Spleen (tissue), 11 donors: Measurements from ENCODE around the gene HRG. TPM values are rescaled to one million over a fixed set of nuclear protein-coding genes. Genes with fewer than 3 reads are reported as not detected.

Source experiments
- DNase-seq: peaks from one replicate; pipeline ENCODE4 v3.0.0-alpha.2; 2020
- H3K27ac ChIP-seq, 8 donors: fragments of 200-600 bp; sonication (generic) in 7 of 8; 1 replicate in 4 of 8; 2 replicates in 4 of 8; pipeline versions ENCODE4 v1.5.0 to v1.8.0; 2016 to 2021; ENCODE audit warnings: inconsistent platforms in 4 of 8, mild to moderate bottlenecking in 4 of 8, moderate library complexity in 1 of 8
- H3K27me3 ChIP-seq, 7 donors: fragments of 200-600 bp; sonication (generic) in 6 of 7; replicated peaks in 1 of 7; 1 replicate in 4 of 7; 2 replicates in 3 of 7; pipeline versions ENCODE4 v1.5.0 to v1.8.0; 2016 to 2021; ENCODE audit warnings: inconsistent platforms in 3 of 7, mild to moderate bottlenecking in 1 of 7
- H3K36me3 ChIP-seq, 6 donors: fragments of 200-600 bp; sonication (generic) in 5 of 6; 1 replicate in 4 of 6; 2 replicates in 2 of 6; pipeline versions ENCODE4 v1.5.0 to v1.8.0; 2016 to 2021; ENCODE audit warnings: inconsistent platforms in 2 of 6
- H3K4me1 ChIP-seq, 6 donors: fragments of 200-600 bp; sonication (generic) in 5 of 6; 1 replicate in 3 of 6; 2 replicates in 3 of 6; pipeline versions ENCODE4 v1.5.0 to v1.8.0; 2016 to 2021; ENCODE audit warnings: inconsistent platforms in 3 of 6
- H3K4me3 ChIP-seq, 8 donors: fragments of 200-600 bp; sonication (generic) in 7 of 8; 1 replicate in 4 of 8; 2 replicates in 4 of 8; pipeline versions ENCODE4 v1.5.0 to v1.8.0; 2016 to 2021; ENCODE audit warnings: inconsistent platforms in 4 of 8, mild to moderate bottlenecking in 4 of 8, moderate library complexity in 2 of 8
- H3K9me3 ChIP-seq, 8 donors: fragments of 200-600 bp; sonication (generic) in 7 of 8; 1 replicate in 4 of 8; 2 replicates in 4 of 8; pipeline versions ENCODE4 v1.5.0 to v1.8.0; 2016 to 2021; ENCODE audit warnings: inconsistent platforms in 4 of 8
- POLR2A ChIP-seq, 3 donors: fragments of 450-650 bp; IDR thresholded peaks; one replicate each; pipeline ENCODE4 v1.5.1; 2017; ENCODE audit warnings: antibody characterized with exemption in 3 of 3, mild to moderate bottlenecking in 1 of 3
- POLR2AphosphoS5 ChIP-seq, 3 donors: sonication (generic); formaldehyde crosslinking; IDR thresholded peaks; one replicate each; pipeline ENCODE4 v1.5.1; 2017; ENCODE audit warnings: antibody characterized with exemption in 3 of 3
- WGBS, 5 donors: extraction: QIAGEN DNeasy Blood & Tissue Kit in 3 of 5; methylation state at CpG; one replicate each; pipeline versions ENCODE4 v1.1.5 to v1.1.7; 2013 to 2018; 5-methylcytosine and 5-hydroxymethylcytosine counted together
- intact Hi-C: fragments of 100-400 bp; cut with DNase I; formaldehyde crosslinking; loops from one replicate; pipeline ENCODE4 v1.15.0; 2023; ENCODE audit warnings: low total_unique reads
- polyA plus RNA-seq, 3 donors: library from polyadenylated mRNA; stranded (reverse); fragments of 200-250 nt; gene quantifications; one replicate each; pipeline ENCODE4 v1.2.1, GENCODE V29; 2013
- total RNA-seq, 7 donors: library from RNA; depleted of rRNA in 3 of 7; stranded (reverse); fragments of >200 nt in 3 of 7; fragmentation: NEBNext Ultra II Directional in 4 of 7; extraction: Animal tissue kit (Norgen Biotek cat#: 25700) in 4 of 7; gene quantifications; one replicate each; pipeline versions ENCODE4 v1.1.0 to v1.2.1, GENCODE V29; 2016 to 2021
- TF ChIP-seq, protein P1 (sequence below), 11 experiments: fragments of 200-600 bp in 7 of 11; fragments of 450-650 bp in 4 of 11; sonication (generic) in 4 of 11; IDR thresholded peaks in 8 of 11; conservative IDR thresholded peaks in 3 of 11; 1 replicate in 7 of 11; 2 replicates in 4 of 11; pipeline versions ENCODE4 v1.4.0 to v1.8.0; 2016 to 2021; ENCODE audit warnings: antibody characterized with exemption in 11 of 11, inconsistent platforms in 4 of 11, mild to moderate bottlenecking in 1 of 11
- donor health status: healthy with polysubstance abuse.
- donor health status: DM: no; HTN: no; CAD: no; lungs with moderate emphysema.
- donor health status: DM: no; HTN: no; CAD: no.
- donor health status: Bipolar disorder and iron deficiency.
- donor health status: healthy.
- donor health status: DM: no; HTN: no; CAD: no.
- donor health status: DM: yes; HTN: yes; CAD: no.

Gene HRG
- total and polyA plus RNA-seq, 10 donors: not detected

DNA sequence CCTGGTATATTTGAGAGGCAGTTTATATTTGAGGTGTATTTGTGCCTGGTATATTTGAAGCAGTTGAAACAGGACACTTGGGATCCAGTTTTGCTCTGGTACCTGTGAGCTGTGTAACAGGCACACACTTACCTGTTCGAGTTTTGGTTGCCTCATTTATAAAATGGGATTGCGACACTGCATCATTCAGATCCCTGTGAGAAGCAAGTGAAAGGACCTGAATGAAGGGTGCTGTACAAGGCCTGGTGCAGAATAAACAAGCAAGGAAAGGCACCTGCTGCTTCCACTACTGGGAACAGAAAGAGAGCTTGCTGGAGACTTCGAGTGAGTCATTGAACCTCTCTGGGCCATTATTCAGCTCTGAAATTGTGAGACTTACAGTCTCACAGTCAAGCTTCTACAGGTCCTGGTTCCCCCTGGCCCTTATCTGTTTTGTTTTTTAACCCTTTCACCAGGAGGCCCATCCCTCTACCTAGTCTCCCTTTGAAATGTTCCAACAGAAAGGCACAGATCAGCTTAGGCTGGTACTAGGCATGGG, 14.1 kb upstream of the HRG start:
- 78 to 91% (median 85%) methylated on average over 3 of the region's 3 CpGs for WGBS, 5 donors
- Histone ChIP-seq H3K36me3 (no peaks in the 10 kb centered on the region), H3K27me3 (peaks cover 0 to 8% (median 0%) of the 10 kb centered on the region in 7 donors), H3K27ac (peak overlapping the region in 4 of 8 donors; percentile 59 to 77 (median 66)), H3K4me3 (no peak overlapping the region), H3K9me3 (no peaks in the 10 kb centered on the region), H3K4me1 (peaks cover 0 to 22% (median 6%) of the 10 kb centered on the region in 6 donors)
- TF ChIP-seq POLR2A (IDR thresholded peaks at IDR 0.05): no peak
- TF ChIP-seq POLR2AphosphoS5 (IDR thresholded peaks at IDR 0.05): no peak
- TF ChIP-seq, protein P1, sequence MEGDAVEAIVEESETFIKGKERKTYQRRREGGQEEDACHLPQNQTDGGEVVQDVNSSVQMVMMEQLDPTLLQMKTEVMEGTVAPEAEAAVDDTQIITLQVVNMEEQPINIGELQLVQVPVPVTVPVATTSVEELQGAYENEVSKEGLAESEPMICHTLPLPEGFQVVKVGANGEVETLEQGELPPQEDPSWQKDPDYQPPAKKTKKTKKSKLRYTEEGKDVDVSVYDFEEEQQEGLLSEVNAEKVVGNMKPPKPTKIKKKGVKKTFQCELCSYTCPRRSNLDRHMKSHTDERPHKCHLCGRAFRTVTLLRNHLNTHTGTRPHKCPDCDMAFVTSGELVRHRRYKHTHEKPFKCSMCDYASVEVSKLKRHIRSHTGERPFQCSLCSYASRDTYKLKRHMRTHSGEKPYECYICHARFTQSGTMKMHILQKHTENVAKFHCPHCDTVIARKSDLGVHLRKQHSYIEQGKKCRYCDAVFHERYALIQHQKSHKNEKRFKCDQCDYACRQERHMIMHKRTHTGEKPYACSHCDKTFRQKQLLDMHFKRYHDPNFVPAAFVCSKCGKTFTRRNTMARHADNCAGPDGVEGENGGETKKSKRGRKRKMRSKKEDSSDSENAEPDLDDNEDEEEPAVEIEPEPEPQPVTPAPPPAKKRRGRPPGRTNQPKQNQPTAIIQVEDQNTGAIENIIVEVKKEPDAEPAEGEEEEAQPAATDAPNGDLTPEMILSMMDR (IDR thresholded peaks at IDR 0.05 in 8 of 11, conservative IDR thresholded peaks at IDR 0.05 in 3 of 11): no peak
- no peak for DNase-seq
- intact Hi-C loops: no loop called here

DNA sequence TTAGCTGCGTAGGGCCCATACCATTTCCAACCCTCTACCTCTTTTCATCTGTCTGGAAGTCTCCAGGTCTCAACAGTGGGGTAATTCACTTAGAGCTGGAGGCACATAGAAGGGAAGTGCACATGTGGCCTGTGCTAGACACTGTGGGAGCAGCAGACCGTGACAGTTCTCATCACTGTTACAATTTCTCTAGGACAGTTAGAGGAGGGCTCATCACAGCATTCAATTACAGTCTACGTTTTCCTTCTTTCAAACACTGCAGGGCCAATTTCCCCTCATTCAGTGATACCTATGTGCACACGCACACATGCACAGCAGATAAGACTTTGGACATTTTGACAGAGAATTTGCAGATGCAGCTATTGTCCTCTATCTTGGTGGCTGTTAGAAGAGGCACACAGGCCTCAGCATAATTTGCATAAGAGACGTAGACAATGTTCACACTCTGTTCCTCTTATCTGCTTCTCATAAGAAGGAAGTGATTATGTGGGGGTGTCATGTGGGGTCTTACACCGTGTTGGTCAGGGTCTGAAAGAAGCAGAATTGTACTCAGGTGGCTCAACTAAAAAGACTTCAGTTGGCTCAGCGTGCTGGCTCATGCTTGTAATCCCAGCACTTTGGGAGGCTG, 12.6 kb upstream of the HRG start:
- peaks cover 0 to 8% (median 0%) of the 10 kb centered on the region in 7 donors for H3K27me3 ChIP-seq
- H3K27ac ChIP-seq: peak overlapping the region in 6 of 8 donors; percentile 26 to 77 (median 62)
- peak; percentile 80 for DNase-seq
- H3K36me3 ChIP-seq: no peaks in the 10 kb centered on the region
- WGBS, 5 donors: 59 to 68% (median 61%) methylated on average over 7 of the region's 7 CpGs
- H3K9me3 ChIP-seq: no peaks in the 10 kb centered on the region
- peaks cover 0 to 22% (median 6%) of the 10 kb centered on the region in 6 donors for H3K4me1 ChIP-seq
- H3K4me3 ChIP-seq: no peak overlapping the region
- intact Hi-C loops: no loop called here
- TF ChIP-seq POLR2AphosphoS5 (IDR thresholded peaks at IDR 0.05) (no peak), POLR2A (IDR thresholded peaks at IDR 0.05) (no peak)
- TF ChIP-seq, protein P1 (IDR thresholded peaks at IDR 0.05 in 8 of 11, conservative IDR thresholded peaks at IDR 0.05 in 3 of 11): peak in 1 of 11 experiments; percentile 27

DNA sequence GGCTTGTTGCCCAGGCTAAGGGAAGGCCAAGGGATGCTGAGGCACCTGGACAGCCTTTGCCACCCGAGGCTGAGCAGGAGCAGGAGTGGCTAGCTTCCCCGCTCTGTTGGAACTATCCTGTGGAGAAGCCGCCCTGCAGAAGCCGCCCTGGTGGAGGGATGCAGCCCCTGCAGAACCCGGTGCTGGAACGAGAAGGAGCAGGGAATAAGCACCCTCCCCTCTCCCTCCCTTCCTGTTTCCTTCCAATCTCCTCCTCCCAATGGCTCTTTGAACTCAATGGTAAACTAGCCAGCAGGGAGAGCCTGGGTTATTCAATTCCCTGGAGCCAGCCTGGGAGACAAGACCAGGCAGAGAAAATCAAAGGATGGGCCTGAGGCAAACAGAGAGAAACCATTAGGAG, 11.8 kb upstream of the HRG start:
- TF ChIP-seq, protein P1 (IDR thresholded peaks at IDR 0.05 in 8 of 11, conservative IDR thresholded peaks at IDR 0.05 in 3 of 11): no peak
- TF ChIP-seq POLR2A (IDR thresholded peaks at IDR 0.05) (no peak), POLR2AphosphoS5 (IDR thresholded peaks at IDR 0.05) (no peak)
- H3K4me3 ChIP-seq: no peak overlapping the region
- no peaks in the 10 kb centered on the region for H3K9me3 ChIP-seq
- H3K27ac ChIP-seq: peak overlapping the region in 5 of 8 donors; percentile 26 to 77 (median 66)
- H3K36me3 ChIP-seq: no peaks in the 10 kb centered on the region
- 49 to 65% (median 56%) methylated on average over 6 of the region's 6 CpGs for WGBS, 5 donors
- intact Hi-C loops: no loop called here
- H3K4me1 ChIP-seq: peaks cover 0 to 22% (median 6%) of the 10 kb centered on the region in 6 donors
- H3K27me3 ChIP-seq: peaks cover 0 to 8% (median 0%) of the 10 kb centered on the region in 7 donors
- DNase-seq: no peak

DNA sequence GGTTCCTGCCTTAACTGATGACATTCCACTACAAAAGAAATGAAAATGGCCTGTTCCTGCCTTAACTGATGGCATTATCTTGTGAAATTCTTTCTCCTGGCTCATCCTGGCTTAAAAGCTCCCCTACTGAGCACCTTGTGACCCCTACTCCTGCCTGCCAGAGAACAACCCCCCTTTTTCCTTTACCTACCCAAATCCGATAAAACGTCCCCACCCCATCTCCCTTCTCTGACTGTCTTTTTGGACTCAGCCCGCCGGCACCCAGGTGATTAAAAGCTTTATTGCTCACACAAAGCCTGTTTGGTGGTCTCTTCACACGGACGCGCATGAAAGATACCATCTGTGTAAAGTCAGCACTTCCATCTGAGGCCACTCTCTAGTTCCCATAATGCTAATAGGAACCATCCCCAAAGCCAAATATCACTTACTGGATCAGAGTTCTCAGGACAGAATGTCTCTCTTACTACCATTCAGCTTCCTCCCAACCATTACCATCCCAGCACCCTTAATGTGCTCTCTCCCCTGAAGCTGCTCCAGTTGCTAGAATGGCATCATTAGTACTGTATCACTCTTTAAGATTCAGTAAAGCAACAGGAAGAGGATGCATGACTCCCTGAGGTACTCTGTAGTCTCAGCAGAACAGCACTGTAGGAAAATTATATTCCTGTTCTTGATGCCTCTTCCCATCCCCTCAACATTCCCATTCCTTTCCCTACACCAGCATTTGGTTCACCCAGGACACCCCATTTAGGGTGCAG, 2.3 kb upstream of the HRG start:
- intact Hi-C loops: no loop called here
- no peaks in the 10 kb centered on the region for H3K36me3 ChIP-seq
- TF ChIP-seq, protein P1 (IDR thresholded peaks at IDR 0.05 in 8 of 11, conservative IDR thresholded peaks at IDR 0.05 in 3 of 11): no peak
- TF ChIP-seq POLR2A (IDR thresholded peaks at IDR 0.05): no peak
- TF ChIP-seq POLR2AphosphoS5 (IDR thresholded peaks at IDR 0.05): no peak
- H3K9me3 ChIP-seq: no peaks in the 10 kb centered on the region
- WGBS, 5 donors: 37 to 64% (median 47%) methylated on average over 7 of the region's 7 CpGs
- H3K4me3 ChIP-seq: no peak overlapping the region
- no peak for DNase-seq
- peaks cover 0 to 11% (median 0%) of the 10 kb centered on the region in 7 donors for H3K27me3 ChIP-seq
- H3K4me1 ChIP-seq: no peaks in the 10 kb centered on the region
- no peak overlapping the region for H3K27ac ChIP-seq
